Activated CD4-positive, alpha-beta T cell treated with anti-CD3 and anti-CD28 coated beads, Interleukin-10, Interleukin-2, amounts not matched to agents 100 ng/mL and 50 ng/mL, durations not matched to agents 16 hours and 8 hours (primary cell): ENCODE measurements around the gene TYMS.

Source experiments
- DNase-seq: peaks from one replicate; pipeline ENCODE4 v3.0.0-alpha.2; 2020

Gene TYMS

DNA sequence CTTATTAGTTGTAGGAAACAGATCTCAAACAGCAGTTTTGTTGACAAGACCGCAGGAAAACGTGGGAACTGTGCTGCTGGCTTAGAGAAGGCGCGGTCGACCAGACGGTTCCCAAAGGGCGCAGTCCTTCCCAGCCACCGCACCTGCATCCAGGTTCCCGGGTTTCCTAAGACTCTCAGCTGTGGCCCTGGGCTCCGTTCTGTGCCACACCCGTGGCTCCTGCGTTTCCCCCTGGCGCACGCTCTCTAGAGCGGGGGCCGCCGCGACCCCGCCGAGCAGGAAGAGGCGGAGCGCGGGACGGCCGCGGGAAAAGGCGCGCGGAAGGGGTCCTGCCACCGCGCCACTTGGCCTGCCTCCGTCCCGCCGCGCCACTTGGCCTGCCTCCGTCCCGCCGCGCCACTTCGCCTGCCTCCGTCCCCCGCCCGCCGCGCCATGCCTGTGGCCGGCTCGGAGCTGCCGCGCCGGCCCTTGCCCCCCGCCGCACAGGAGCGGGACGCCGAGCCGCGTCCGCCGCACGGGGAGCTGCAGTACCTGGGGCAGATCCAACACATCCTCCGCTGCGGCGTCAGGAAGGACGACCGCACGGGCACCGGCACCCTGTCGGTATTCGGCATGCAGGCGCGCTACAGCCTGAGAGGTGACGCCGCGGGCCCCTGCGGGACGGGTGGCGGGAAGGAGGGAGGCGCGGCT lies at the start of gene TYMS:
TYMS (plus strand) TSS at position 343 of the 690 bp plus-strand sequence; CDS start at position 433, 90 bp downstream.
- DNase-seq = peak; percentile 82

- no peak for DNase-seq
Observed at GRCh38 chr18:607930-608329, 49.5 kb upstream of the TYMS start.

DNA sequence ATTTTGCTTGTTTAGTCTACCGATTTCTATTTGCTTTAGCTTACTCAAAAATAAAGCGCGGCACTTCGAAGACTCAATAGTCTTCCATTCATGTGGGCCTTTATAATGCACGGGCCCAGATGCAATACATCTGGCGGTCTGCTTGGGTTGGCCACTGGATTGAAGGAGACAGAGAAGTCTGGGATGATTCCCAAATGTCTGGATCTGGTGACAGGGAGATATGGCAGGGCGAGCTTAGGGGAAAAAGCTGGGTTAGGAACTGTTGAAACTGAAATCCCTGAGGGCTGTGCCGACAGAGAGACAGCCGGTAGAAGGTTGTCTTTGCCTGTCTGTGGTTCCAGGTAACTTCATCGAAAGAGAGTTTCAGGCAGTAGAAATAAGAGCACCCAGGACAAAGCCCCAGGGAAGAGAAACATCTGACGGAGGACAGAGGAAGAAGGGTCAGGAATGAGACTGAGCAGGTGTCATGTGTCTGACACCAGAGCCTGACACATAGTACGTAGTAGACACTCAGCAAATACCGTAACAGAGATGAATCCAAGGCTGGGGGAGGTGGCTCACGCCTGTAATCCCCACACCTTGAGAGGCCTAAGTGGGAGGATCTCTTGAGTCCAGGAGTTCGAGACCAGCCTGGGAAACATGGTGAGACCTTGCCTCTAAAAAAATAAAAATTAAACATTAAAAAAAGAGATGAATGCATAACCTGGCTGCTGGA lies 47.1 kb upstream of the TYMS start:
- DNase-seq = no peak

GRCh38 chr18:612156-612555 lies 45.3 kb upstream of the TYMS start:
- no peak for DNase-seq

- no peak for DNase-seq
Observed at GRCh38 chr18:614193-614592, 43.3 kb upstream of the TYMS start.

- no peak for DNase-seq
Observed at GRCh38 chr18:615092-615521, 42.3 kb upstream of the TYMS start.

DNA sequence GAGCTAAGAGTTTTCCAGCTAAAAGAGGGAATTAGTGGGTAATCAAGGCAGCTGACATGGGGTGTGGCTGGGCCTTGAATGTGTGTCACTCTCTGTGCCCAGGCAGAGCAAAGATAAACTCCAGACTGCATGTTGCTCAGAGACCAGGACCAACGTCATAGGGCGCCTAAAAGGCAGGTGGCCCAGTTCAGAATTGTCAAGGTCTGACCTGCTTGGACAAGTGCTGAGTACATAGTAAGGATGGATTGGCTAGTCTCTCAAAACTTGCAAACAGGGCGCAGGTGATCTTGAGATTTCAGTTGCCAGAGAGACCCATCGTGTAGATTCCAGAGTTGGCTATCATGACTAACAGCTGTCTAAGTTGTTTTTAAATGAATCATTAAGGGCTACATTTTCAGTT lies 41.7 kb upstream of the TYMS start:
- DNase-seq = no peak

- peak; percentile 39 for DNase-seq
Observed at GRCh38 chr18:616380-616995, 41.0 kb upstream of the TYMS start.

DNA sequence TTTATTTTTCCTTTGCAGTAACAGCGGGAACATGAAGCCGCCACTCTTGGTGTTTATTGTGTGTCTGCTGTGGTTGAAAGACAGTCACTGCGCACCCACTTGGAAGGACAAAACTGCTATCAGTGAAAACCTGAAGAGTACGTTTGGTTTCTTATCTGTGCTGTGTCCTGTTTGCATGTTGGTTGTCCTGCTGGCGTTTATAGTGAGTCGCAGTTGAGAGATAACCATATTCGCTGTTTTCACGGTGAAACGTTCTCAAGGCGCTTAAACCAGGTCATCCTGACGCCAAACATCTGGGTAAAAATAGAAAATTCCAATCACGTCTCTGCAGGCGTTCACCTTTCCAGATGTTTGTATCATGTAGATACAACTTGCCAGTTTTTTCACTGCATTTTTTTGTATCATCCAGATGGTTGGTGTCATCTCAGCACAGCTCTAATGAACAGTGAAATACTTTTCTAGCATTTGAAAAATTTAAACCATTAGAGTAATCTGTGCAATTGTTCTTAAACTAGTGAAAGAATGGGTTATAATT lies 39.4 kb upstream of the TYMS start:
- DNase-seq = no peak

- no peak for DNase-seq
Observed at GRCh38 chr18:618618-619017, 38.8 kb upstream of the TYMS start.

GRCh38 chr18:621291-622043 lies 36.0 kb upstream of the TYMS start:
- no peak for DNase-seq

DNA sequence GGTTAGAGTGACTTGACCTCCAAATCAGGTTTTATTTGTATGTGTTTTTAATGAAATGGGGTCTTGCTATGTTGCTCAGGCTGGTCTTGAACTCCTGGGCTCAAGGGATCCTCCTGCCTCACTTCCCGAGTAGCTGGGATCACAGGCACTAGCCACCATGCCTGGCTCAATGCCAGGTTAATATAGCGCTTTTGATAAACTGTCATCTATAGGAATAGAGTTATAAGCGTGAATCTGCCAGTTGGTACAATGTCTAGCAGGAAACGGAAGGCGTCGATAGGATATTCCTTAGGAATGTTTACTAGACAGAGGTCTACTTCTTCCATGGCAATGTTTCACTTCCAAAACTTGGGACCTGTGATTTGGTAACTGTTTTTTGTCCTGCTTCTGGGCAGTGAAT lies 35.2 kb upstream of the TYMS start:
- DNase-seq = no peak

GRCh38 chr18:623761-624620 lies 33.5 kb upstream of the TYMS start:
- peak; percentile 65 for DNase-seq

- no peak for DNase-seq
Observed at GRCh38 chr18:627231-627630, 30.2 kb upstream of the TYMS start.

GRCh38 chr18:629269-630150 lies 27.9 kb upstream of the TYMS start:
- DNase-seq = no peak

GRCh38 chr18:631560-631959 lies 25.9 kb upstream of the TYMS start:
- DNase-seq = no peak

DNA sequence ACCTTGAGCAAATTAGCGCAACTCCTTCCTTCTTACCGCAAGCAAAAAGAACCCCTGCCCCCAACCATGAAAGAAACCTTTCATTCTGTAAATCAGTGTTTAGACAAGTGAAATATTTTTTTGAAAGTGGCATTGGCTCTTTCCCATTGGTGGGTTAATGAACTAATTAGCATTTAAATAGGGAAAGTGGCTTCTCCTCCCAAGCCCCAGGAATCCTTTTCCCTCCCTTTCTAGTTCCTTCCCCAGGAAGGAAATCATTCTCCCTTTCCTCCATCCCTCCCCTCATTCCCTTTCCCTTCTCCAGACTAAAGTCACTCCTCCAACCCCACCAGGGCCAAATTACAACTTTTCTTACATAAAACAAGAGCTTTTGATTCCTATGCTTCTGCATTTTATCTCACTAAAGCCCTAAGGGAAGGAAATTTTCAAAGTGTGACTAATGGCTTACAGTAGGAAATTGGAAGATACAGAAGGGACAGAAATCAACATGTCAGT lies 22.9 kb upstream of the TYMS start:
- DNase-seq = no peak

DNA sequence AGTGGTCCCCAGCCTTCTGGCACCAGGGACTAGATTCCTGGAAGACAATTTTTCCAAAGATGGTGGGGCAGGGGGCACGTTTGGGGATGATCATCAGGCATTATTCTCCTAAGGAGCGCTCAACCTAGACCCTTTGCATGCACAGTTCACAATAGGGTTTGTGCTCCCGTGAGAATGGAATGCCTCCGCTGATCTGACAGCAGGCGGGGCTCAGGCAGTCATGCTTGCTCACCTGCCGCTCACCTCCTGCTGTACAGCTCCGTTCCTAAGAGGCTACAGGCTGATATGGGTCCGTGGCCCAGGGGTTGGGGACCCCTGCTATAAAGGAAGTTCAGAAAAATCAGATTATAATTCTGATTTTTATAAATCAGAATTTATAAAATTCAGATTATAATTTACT lies 22.3 kb upstream of the TYMS start:
- DNase-seq = no peak

- DNase-seq = no peak
Observed at GRCh38 chr18:641224-641623, 16.2 kb upstream of the TYMS start.

- peak; percentile 68 for DNase-seq
Observed at GRCh38 chr18:644395-645004, 13.0 kb upstream of the TYMS start.
